ENCODE measurements around the gene CTIF.

CTIF gene

GRCh38 chr18:48735080-48735676 lies 196.3 kb downstream of the CTIF start:
- H3K27ac ChIP-seq (ENCODE audit: low read length) = no peak overlapping the region
- H3K4me3 ChIP-seq (ENCODE audit: low read length) = no peak overlapping the region
- H3K4me2 ChIP-seq (ENCODE audit: low read depth, low read length) = no peak overlapping the region
- H2AFZ ChIP-seq (ENCODE audit: low read length) = no peak overlapping the region
- no peaks in the 10 kb centered on the region for H3K9me3 ChIP-seq (replicated peaks; ENCODE audit: insufficient read depth, low read length)
- no peaks in the 10 kb centered on the region for H4K20me1 ChIP-seq (ENCODE audit: insufficient read depth, low read length)
- TF ChIP-seq EZH2 (optimal IDR thresholded peaks at IDR 0.05; ENCODE audit: low read depth, low read length) (no peak), CTCF (IDR thresholded peaks at IDR 0.05; ENCODE audit: low read length) (no peak)
- no peaks in the 10 kb centered on the region for H3K9me2 ChIP-seq (replicated peaks; ENCODE audit: insufficient read depth, low read length)
- H3K4me1 ChIP-seq (ENCODE audit: low read length) = no peaks in the 10 kb centered on the region
- no peaks in the 10 kb centered on the region for H3K79me2 ChIP-seq (ENCODE audit: low read length)
- H3K36me3 ChIP-seq (replicated peaks; ENCODE audit: insufficient read depth, low read length) = no peaks in the 10 kb centered on the region
- no peak overlapping the region for H3K9ac ChIP-seq (ENCODE audit: low read length)
- H3K27me3 ChIP-seq (replicated peaks; ENCODE audit: insufficient read depth, low read length) = no peaks in the 10 kb centered on the region
- H3F3A ChIP-seq (ENCODE audit: insufficient read depth, low read length) = no peaks in the 10 kb centered on the region
- no peak for DNase-seq

GRCh38 chr18:48735681-48736255 lies 196.9 kb downstream of the CTIF start:
- H3K27me3 ChIP-seq (replicated peaks; ENCODE audit: insufficient read depth, low read length) = no peaks in the 10 kb centered on the region

GRCh38 chr18:48736321-48737260 lies 197.8 kb downstream of the CTIF start:
- no peak for DNase-seq
- TF ChIP-seq CTCF (IDR thresholded peaks at IDR 0.05; ENCODE audit: low read length) (no peak), EZH2 (optimal IDR thresholded peaks at IDR 0.05; ENCODE audit: low read depth, low read length) (no peak)
- no peaks in the 10 kb centered on the region for H4K20me1 ChIP-seq (ENCODE audit: insufficient read depth, low read length)

More at GRCh38 chr18:48735681-48736255, 196.9 kb downstream of the CTIF start:
- H3K4me2 ChIP-seq (ENCODE audit: low read depth, low read length) = no peak overlapping the region
- H3K9me3 ChIP-seq (replicated peaks; ENCODE audit: insufficient read depth, low read length) = no peaks in the 10 kb centered on the region
- no peak overlapping the region for H3K4me3 ChIP-seq (ENCODE audit: low read length)
- H3K27ac ChIP-seq (ENCODE audit: low read length) = no peak overlapping the region
- TF ChIP-seq CTCF (IDR thresholded peaks at IDR 0.05; ENCODE audit: low read length) = no peak
- no peak for TF ChIP-seq EZH2 (optimal IDR thresholded peaks at IDR 0.05; ENCODE audit: low read depth, low read length)
- TF ChIP-seq EZH2phosphoT487 (IDR thresholded peaks at IDR 0.05; ENCODE audit: low read length) = no peak
- no peaks in the 10 kb centered on the region for H3K36me3 ChIP-seq (replicated peaks; ENCODE audit: insufficient read depth, low read length)
- H3K4me1 ChIP-seq (ENCODE audit: low read length) = no peaks in the 10 kb centered on the region
- no peaks in the 10 kb centered on the region for H3K9me2 ChIP-seq (replicated peaks; ENCODE audit: insufficient read depth, low read length)
- H3F3A ChIP-seq (ENCODE audit: insufficient read depth, low read length) = no peaks in the 10 kb centered on the region
- no peak for DNase-seq
- no peak overlapping the region for H3K9ac ChIP-seq (ENCODE audit: low read length)
- no peaks in the 10 kb centered on the region for H3K79me2 ChIP-seq (ENCODE audit: low read length)
- H4K20me1 ChIP-seq (ENCODE audit: insufficient read depth, low read length) = no peaks in the 10 kb centered on the region
- H2AFZ ChIP-seq (ENCODE audit: low read length) = no peak overlapping the region

More at GRCh38 chr18:48736321-48737260, 197.8 kb downstream of the CTIF start:
- Histone ChIP-seq H3K27ac (ENCODE audit: low read length) (no peak overlapping the region), H3K36me3 (replicated peaks; ENCODE audit: insufficient read depth, low read length) (no peaks in the 10 kb centered on the region), H2AFZ (ENCODE audit: low read length) (no peak overlapping the region), H3K27me3 (replicated peaks; ENCODE audit: insufficient read depth, low read length) (no peaks in the 10 kb centered on the region), H3K9ac (ENCODE audit: low read length) (no peak overlapping the region), H3K9me3 (replicated peaks; ENCODE audit: insufficient read depth, low read length) (no peaks in the 10 kb centered on the region), H3F3A (ENCODE audit: insufficient read depth, low read length) (no peaks in the 10 kb centered on the region), H3K4me3 (ENCODE audit: low read length) (no peak overlapping the region), H3K9me2 (replicated peaks; ENCODE audit: insufficient read depth, low read length) (no peaks in the 10 kb centered on the region), H3K4me1 (ENCODE audit: low read length) (no peaks in the 10 kb centered on the region), H3K79me2 (ENCODE audit: low read length) (no peaks in the 10 kb centered on the region), H3K4me2 (ENCODE audit: low read depth, low read length) (no peak overlapping the region)

Measured in MM.1S (cell line).